HepG2 (cell line): ENCODE results near the gene RASA3. TPM values are rescaled to one million over a fixed set of nuclear protein-coding genes. Genes with fewer than 3 reads are reported as not detected.

Source experiments
- ATAC-seq: fragments of 200-7000 bp; cut with Tn5 transposase; 3 replicates; pipeline ENCODE4 v1.9.1; 2020; ENCODE audit warnings: mild to moderate bottlenecking, moderate library complexity
- BruUV-seq: library from RNA; stranded (reverse); fragments of 400-500 nt; replicated peaks from 2 replicates; lab custom pipeline; 2021; lab: Mats Ljungman, UMichigan
- CTCF ChIA-PET: fragments of 300-600 bp; formaldehyde crosslinking; extraction: SDS; loops from one replicate; lab custom pipeline; 2021; ENCODE audit warnings: low total read pairs, inconsistent platforms, low intra/inter-chr PET ratio; lab: Yijun Ruan, JAX
- POLR2A ChIA-PET: fragments of 350-600 bp; sonication (Branson Sonifier 250); formaldehyde crosslinking; loops from one replicate; lab custom pipeline; 2020; ENCODE audit warnings: antibody characterized with exemption, inconsistent platforms; lab: Yijun Ruan, JAX
- DNase-seq: peaks from one replicate; pipeline ENCODE4 v3.0.0-alpha.2; 2015; ENCODE audit warnings: low spot score
- FAIRE-seq: peaks from 3 replicates; lab custom pipeline; 2011; peaks lifted over from hg19 to GRCh38; lab: Jason Lieb, UNC
- H2AFZ ChIP-seq: one replicate; pipeline ENCODE4 v1.6.1; 2011; ENCODE audit warnings: low read length, inconsistent platforms
- H3K27ac ChIP-seq: fragments of 300-600 bp; 3 replicates; pipeline ENCODE4 v1.8.0; 2011; ENCODE audit warnings: mixed run types, mild to moderate bottlenecking, mixed read lengths, low read length, inconsistent platforms; ENCODE audit not compliant: insufficient read depth; ENCODE audit errors: extremely low read length
- H3K27me3 ChIP-seq, 2 experiments: fragments of 200-600 bp in 1 of 2; 2 replicates in 1 of 2; 3 replicates in 1 of 2; pipeline versions ENCODE4 v1.6.0 to v1.8.0; 2011; ENCODE audit warnings: low read length in 2 of 2, mild to moderate bottlenecking in 2 of 2, moderate library complexity in 2 of 2, inconsistent platforms in 1 of 2; ENCODE audit not compliant: insufficient read depth in 2 of 2, control insufficient read depth in 1 of 2
- H3K36me3 ChIP-seq, 2 experiments: fragments of 200-600 bp in 1 of 2; replicated peaks in 1 of 2; 2 replicates in 1 of 2; 3 replicates in 1 of 2; pipeline versions ENCODE4 v1.5.1 to v1.8.0; 2011; ENCODE audit warnings: low read length in 2 of 2, inconsistent platforms in 1 of 2; ENCODE audit not compliant: insufficient read depth in 2 of 2, control insufficient read depth in 1 of 2
- H3K4me1 ChIP-seq: 2 replicates; pipeline ENCODE4 v1.5.1; 2012; ENCODE audit warnings: low read length, inconsistent platforms; ENCODE audit not compliant: insufficient read depth
- H3K4me2 ChIP-seq: 2 replicates; pipeline ENCODE4 v1.6.0; 2011; ENCODE audit warnings: low read depth, low read length, inconsistent platforms
- H3K4me3 ChIP-seq, 3 experiments: fragments of 200-600 bp in 1 of 3; sonication (generic), shearing (Covaris generic) in 1 of 3; replicated peaks in 1 of 3; 2 replicates each; pipeline ENCODE4 v1.5.1; 2011 to 2016; ENCODE audit warnings: low read length in 3 of 3, inconsistent platforms in 2 of 3, low read depth in 2 of 3, mild to moderate bottlenecking in 2 of 3, control low read depth in 1 of 3, mixed read lengths in 1 of 3; ENCODE audit not compliant: insufficient read depth in 1 of 3
- H3K79me2 ChIP-seq: one replicate; pipeline ENCODE4 v1.6.1; 2011; ENCODE audit warnings: low read length, inconsistent platforms; ENCODE audit not compliant: insufficient read depth
- H3K9ac ChIP-seq: 2 replicates; pipeline ENCODE4 v1.6.0; 2011; ENCODE audit warnings: mild to moderate bottlenecking, low read depth, low read length, inconsistent platforms; ENCODE audit not compliant: insufficient read depth
- H3K9me3 ChIP-seq: 2 replicates; pipeline ENCODE4 v1.5.1; 2012; ENCODE audit warnings: mild to moderate bottlenecking, low read length
- H4K20me1 ChIP-seq: 2 replicates; pipeline ENCODE4 v1.6.0; 2011; ENCODE audit warnings: inconsistent platforms, mild to moderate bottlenecking, low read length, moderate library complexity; ENCODE audit not compliant: insufficient read depth
- ETV5 ChIP-seq: IDR thresholded peaks from 2 replicates; pipeline ENCODE4 v1.6.1; 2018; ENCODE audit warnings: missing biosample characterization, missing genetic modification reagents, inconsistent platforms, borderline replicate concordance
- FOXO1 ChIP-seq: sonication (generic); formaldehyde crosslinking; IDR thresholded peaks from 2 replicates; pipeline ENCODE4 v1.4.0; 2020; ENCODE audit warnings: missing genetic modification reagents
- MYC ChIP-seq: sonication (generic); formaldehyde crosslinking; IDR thresholded peaks from 2 replicates; pipeline ENCODE4 v1.9.0; 2021; ENCODE audit warnings: missing genetic modification reagents, borderline replicate concordance
- PAX8 ChIP-seq: sonication (generic); formaldehyde crosslinking; IDR thresholded peaks from 2 replicates; pipeline ENCODE4 v1.8.0; 2022; ENCODE audit warnings: mild to moderate bottlenecking, missing genetic modification reagents, borderline replicate concordance
- POLR2A ChIP-seq, 2 experiments: IDR thresholded peaks; 2 replicates each; pipeline ENCODE4 v1.6.1; 2011; ENCODE audit warnings: low read depth in 2 of 2, low read length in 2 of 2, mild to moderate bottlenecking in 1 of 2, moderate library complexity in 1 of 2; ENCODE audit not compliant: insufficient read depth in 1 of 2
- RXRA ChIP-seq: sonication (generic); formaldehyde crosslinking; IDR thresholded peaks from 2 replicates; pipeline ENCODE4 v1.5.1; 2020; ENCODE audit warnings: missing genetic modification reagents
- TAF1 ChIP-seq: sonication (generic); formaldehyde crosslinking; IDR thresholded peaks from 2 replicates; pipeline ENCODE4 v1.4.0; 2020; ENCODE audit warnings: missing genetic modification reagents
- TEAD2 ChIP-seq: sonication (generic); formaldehyde crosslinking; IDR thresholded peaks from 2 replicates; pipeline ENCODE4 v1.9.0; 2021; ENCODE audit warnings: missing genetic modification reagents
- ZBTB1 ChIP-seq: sonication (generic); formaldehyde crosslinking; IDR thresholded peaks from 2 replicates; pipeline ENCODE4 v1.4.0; 2020; ENCODE audit warnings: missing genetic modification reagents, borderline replicate concordance
- ZFP36L2 ChIP-seq: sonication (generic); formaldehyde crosslinking; IDR thresholded peaks from 2 replicates; pipeline ENCODE4 v1.4.0; 2020; ENCODE audit warnings: missing genetic modification reagents
- ZNF34 ChIP-seq: sonication (generic); formaldehyde crosslinking; IDR thresholded peaks from 2 replicates; pipeline ENCODE4 v1.4.0; 2020; ENCODE audit warnings: mild to moderate bottlenecking, missing genetic modification reagents, borderline replicate concordance
- ZNF496 ChIP-seq: sonication (generic); formaldehyde crosslinking; IDR thresholded peaks from 2 replicates; pipeline ENCODE4 v1.8.1; 2023; ENCODE audit warnings: mild to moderate bottlenecking, moderate library complexity, missing genetic modification reagents; ENCODE audit not compliant: insufficient replicate concordance
- ZNF766 ChIP-seq: sonication (generic); formaldehyde crosslinking; IDR thresholded peaks from 2 replicates; pipeline ENCODE4 v1.5.0; 2020; ENCODE audit warnings: missing genetic modification reagents, borderline replicate concordance
- ZNF777 ChIP-seq: sonication (generic); formaldehyde crosslinking; IDR thresholded peaks from 2 replicates; pipeline ENCODE4 v1.4.0; 2020; ENCODE audit warnings: missing genetic modification reagents
- ZSCAN20 ChIP-seq: sonication (generic); formaldehyde crosslinking; IDR thresholded peaks from 2 replicates; pipeline ENCODE4 v1.4.0; 2020; ENCODE audit warnings: missing genetic modification reagents, mild to moderate bottlenecking, borderline replicate concordance
- WGBS: methylation state at CpG from one replicate; pipeline ENCODE4 v1.1.6; 2017; ENCODE audit warnings: low lambda C conversion rate; 5-methylcytosine and 5-hydroxymethylcytosine counted together
- in situ Hi-C: cut with HindIII; loops from 2 replicates; pipeline ENCODE4 v1.10.0; 2017; ENCODE audit warnings: low pct_unique_long_range_greater_than_20kb; ENCODE audit not compliant: extremely low pct_ligation_motif_present
- intact Hi-C: fragments of 100-400 bp; cut with micrococcal nuclease; formaldehyde crosslinking; loops from one replicate; pipeline ENCODE4 v1.10.0; 2022; ENCODE audit not compliant: unreplicated experiment
- polyA plus RNA-seq, 8 experiments: library from polyadenylated mRNA; depleted of rRNA in 3 of 8; stranded (reverse) in 7 of 8; unstranded in 1 of 8; fragments of >200 nt; fragmentation: Illumina TruSeq in 4 of 8; extraction: Trizol in 4 of 8; gene quantifications; 2 replicates each; pipeline versions ENCODE4 v1.2.1 to v1.2.3, GENCODE V29; 2011 to 2016; ENCODE audit warnings: low read depth in 4 of 8, missing spikeins in 1 of 8, mixed read lengths in 1 of 8; ENCODE audit not compliant: insufficient read depth in 1 of 8
- total RNA-seq, 5 experiments: library from RNA; depleted of rRNA; stranded (reverse); fragments of >200 nt; fragmentation: Illumina TruSeq; extraction: Trizol; gene quantifications; 2 replicates each; pipeline ENCODE4 v1.2.3, GENCODE V29; 2016; ENCODE audit warnings: low read depth in 1 of 5
- TF ChIP-seq, protein P1 (sequence below): sonication (generic); formaldehyde crosslinking; IDR thresholded peaks from 2 replicates; pipeline ENCODE4 v1.5.1; 2020; ENCODE audit warnings: missing genetic modification reagents, mild to moderate bottlenecking, borderline replicate concordance
- TF ChIP-seq, protein P2 (sequence below): sonication (generic); formaldehyde crosslinking; conservative IDR thresholded peaks from 2 replicates; pipeline ENCODE4 v1.4.0; 2020; ENCODE audit warnings: missing genetic modification reagents

RASA3 gene
- total and polyA plus RNA-seq, 2 of the 13 experiments (the other 11 are each of a cell fraction or from before 2014, with no cell fraction given), result 0.05 TPM; not detected in 1

DNA sequence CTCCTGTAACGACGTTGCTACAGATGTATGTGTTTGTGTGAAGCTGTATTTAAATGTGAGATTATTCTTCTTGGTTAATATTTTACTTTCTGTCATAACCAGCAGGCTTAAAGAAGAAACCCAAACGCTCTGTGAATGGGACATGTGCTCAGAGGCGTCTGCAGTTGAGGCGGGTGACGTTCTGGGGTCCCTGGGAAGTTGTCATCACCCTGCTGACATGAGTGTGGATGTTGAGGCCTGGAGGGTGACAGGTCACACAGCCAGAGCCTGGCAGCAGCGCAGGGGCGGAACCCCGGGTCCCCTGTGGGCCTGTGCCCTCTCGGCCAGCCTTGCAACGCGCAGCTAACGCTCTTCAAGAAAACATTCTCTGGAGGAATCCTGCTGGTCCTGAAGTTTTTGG is 16.6 kb downstream of the RASA3 start:
- Histone ChIP-seq H3K27me3 (peaks cover 0 to 34% of the 10 kb centered on the region in 2 experiments; a peak in 4 of 5 replicates), H2AFZ (no peak overlapping the region), H3K9me3 (no peaks in the 10 kb centered on the region), H3K4me2 (no peak overlapping the region), H3K27ac (no peak overlapping the region), H3K79me2 (no peaks in the 10 kb centered on the region), H3K4me3 (no peak overlapping the region), H3K9ac (no peak overlapping the region), H3K4me1 (peaks cover 27% of the 10 kb centered on the region), H4K20me1 (no peaks in the 10 kb centered on the region), H3K36me3 (no peaks in the 10 kb centered on the region)
- ChIA-PET POLR2A (no interaction called here), CTCF (no interaction called here)
- 0% methylated on average over 2 of the region's 13 CpGs for WGBS
- in situ Hi-C loops (no loop called here), intact Hi-C loops (no loop called here)
- TF ChIP-seq ZSCAN20 (CRISPR knock-in tag) (no peak), ZBTB1 (CRISPR knock-in tag) (no peak), ZNF34 (CRISPR knock-in tag) (no peak), POLR2A (IDR thresholded peaks at IDR 0.05; ENCODE audit: insufficient read depth in 1 of 2, low read depth in 2 of 2, low read length in 2 of 2) (no peak), ZNF777 (CRISPR knock-in tag) (no peak)
- TF ChIP-seq, protein P1, sequence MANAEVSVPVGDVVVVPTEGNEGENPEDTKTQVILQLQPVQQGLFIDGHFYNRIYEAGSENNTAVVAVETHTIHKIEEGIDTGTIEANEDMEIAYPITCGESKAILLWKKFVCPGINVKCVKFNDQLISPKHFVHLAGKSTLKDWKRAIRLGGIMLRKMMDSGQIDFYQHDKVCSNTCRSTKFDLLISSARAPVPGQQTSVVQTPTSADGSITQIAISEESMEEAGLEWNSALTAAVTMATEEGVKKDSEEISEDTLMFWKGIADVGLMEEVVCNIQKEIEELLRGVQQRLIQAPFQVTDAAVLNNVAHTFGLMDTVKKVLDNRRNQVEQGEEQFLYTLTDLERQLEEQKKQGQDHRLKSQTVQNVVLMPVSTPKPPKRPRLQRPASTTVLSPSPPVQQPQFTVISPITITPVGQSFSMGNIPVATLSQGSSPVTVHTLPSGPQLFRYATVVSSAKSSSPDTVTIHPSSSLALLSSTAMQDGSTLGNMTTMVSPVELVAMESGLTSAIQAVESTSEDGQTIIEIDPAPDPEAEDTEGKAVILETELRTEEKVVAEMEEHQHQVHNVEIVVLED (CRISPR knock-in tag), result no peak
- FAIRE-seq (no peak), ATAC-seq (no peak), DNase-seq (no peak)
- BruUV-seq, result no TSS peak

DNA sequence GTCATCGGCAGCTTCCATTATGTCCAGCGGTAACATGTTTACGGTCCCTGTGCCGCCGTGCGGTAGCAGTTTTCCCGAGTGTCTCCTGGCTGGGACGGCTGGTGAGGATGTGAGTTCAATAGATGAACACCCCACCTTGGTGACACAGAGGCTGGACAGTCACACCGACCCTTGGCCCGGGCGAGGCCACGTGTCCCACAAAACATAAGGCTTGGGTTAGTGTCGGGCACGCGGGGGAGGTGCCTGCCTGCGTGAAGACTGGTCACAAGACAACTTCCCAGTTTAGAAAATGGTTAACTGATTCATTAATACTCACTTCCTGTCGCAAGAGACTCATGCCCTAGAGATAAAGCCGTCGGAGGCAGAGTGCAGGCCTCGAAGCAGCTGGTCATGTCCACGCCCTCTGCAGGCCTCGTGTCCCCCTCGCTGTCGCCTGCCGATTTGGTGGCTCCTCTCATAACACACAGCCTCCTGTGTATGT is 17.2 kb downstream of the RASA3 start:
- ChIA-PET CTCF (no interaction called here), POLR2A (no interaction called here)
- H3K4me1 ChIP-seq, result peaks cover 31% of the 10 kb centered on the region
- H2AFZ ChIP-seq, result no peak overlapping the region
- intact Hi-C loops (no loop called here), in situ Hi-C loops (no loop called here)
- H3K4me3 ChIP-seq, result no peak overlapping the region
- H3K27ac ChIP-seq, result no peak overlapping the region
- no peak overlapping the region for H3K4me2 ChIP-seq
- BruUV-seq, result no TSS peak
- peak; percentile 45 for ATAC-seq
- H3K36me3 ChIP-seq, result no peaks in the 10 kb centered on the region
- 21% methylated on average over 15 of the region's 25 CpGs for WGBS
- H3K27me3 ChIP-seq, result peaks cover 6 to 38% of the 10 kb centered on the region in 2 experiments
- FAIRE-seq, result no peak
- H3K79me2 ChIP-seq, result no peaks in the 10 kb centered on the region
- H4K20me1 ChIP-seq, result no peaks in the 10 kb centered on the region
- DNase-seq, result peak; percentile 33
- no peak overlapping the region for H3K9ac ChIP-seq
- no peaks in the 10 kb centered on the region for H3K9me3 ChIP-seq
- TF ChIP-seq ZNF496 (CRISPR knock-in tag) (no peak), FOXO1 (CRISPR knock-in tag) (0 out of 2 replicates have a peak, but pooled peaks have one; percentile 15), ZFP36L2 (CRISPR knock-in tag) (no peak), MYC (CRISPR knock-in tag) (peak; percentile 44; the same call in 1 of the 2 replicates), RXRA (CRISPR knock-in tag) (no peak), TAF1 (CRISPR knock-in tag) (no peak), ETV5 (CRISPR knock-in tag) (0 out of 2 replicates have a peak, but pooled peaks have one; percentile 8), TEAD2 (CRISPR knock-in tag) (peak; percentile 74; the same call in 1 of the 2 replicates), ZNF766 (CRISPR knock-in tag) (0 out of 2 replicates have a peak, but pooled peaks have one; percentile 51), PAX8 (CRISPR knock-in tag) (no peak)
- TF ChIP-seq, protein P2, sequence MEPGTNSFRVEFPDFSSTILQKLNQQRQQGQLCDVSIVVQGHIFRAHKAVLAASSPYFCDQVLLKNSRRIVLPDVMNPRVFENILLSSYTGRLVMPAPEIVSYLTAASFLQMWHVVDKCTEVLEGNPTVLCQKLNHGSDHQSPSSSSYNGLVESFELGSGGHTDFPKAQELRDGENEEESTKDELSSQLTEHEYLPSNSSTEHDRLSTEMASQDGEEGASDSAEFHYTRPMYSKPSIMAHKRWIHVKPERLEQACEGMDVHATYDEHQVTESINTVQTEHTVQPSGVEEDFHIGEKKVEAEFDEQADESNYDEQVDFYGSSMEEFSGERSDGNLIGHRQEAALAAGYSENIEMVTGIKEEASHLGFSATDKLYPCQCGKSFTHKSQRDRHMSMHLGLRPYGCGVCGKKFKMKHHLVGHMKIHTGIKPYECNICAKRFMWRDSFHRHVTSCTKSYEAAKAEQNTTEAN (CRISPR knock-in tag), result 0 out of 2 replicates have a peak, but pooled peaks have one; percentile 59
